B cell (primary cell): ENCODE measurements around the gene ANKRD10. TPM values are rescaled to one million over a fixed set of nuclear protein-coding genes. Genes with fewer than 3 reads are reported as not detected.

ENCODE experiments used
- ATAC-seq: fragments of 200-7000 bp; cut with Tn5 transposase; one replicate; pipeline ENCODE4 v1.10.0; 2021; ENCODE audit warnings: low read depth, mild to moderate bottlenecking, moderate number of reproducible peaks, moderate library complexity
- CTCF ChIA-PET: fragments of 350-600 bp; sonication (Branson Sonifier 250); formaldehyde crosslinking; loops from one replicate; lab custom pipeline; 2021; ENCODE audit warnings: antibody characterized with exemption, inconsistent platforms; lab: Charles Lee
- POLR2A ChIA-PET: fragments of 350-600 bp; sonication (Branson Sonifier 250); formaldehyde crosslinking; loops from one replicate; lab custom pipeline; 2021; ENCODE audit warnings: antibody characterized with exemption; lab: Charles Lee
- DNase-seq: peaks from one replicate; pipeline ENCODE4 v3.0.0; 2013
- H2AFZ ChIP-seq: 2 replicates; pipeline ENCODE4 v1.6.1; 2012; ENCODE audit warnings: mild to moderate bottlenecking, low read depth, low read length; ENCODE audit not compliant: insufficient read depth, poor library complexity, severe bottlenecking
- H3K27ac ChIP-seq, 2 donors: 1 replicate in 1 of 2; 2 replicates in 1 of 2; pipeline ENCODE4 v1.5.1; 2012 to 2013; ENCODE audit warnings: low read length in 2 of 2, mild to moderate bottlenecking in 2 of 2, moderate library complexity in 1 of 2
- H3K27me3 ChIP-seq, 4 experiments: fragments of 200-600 bp in 1 of 4; sonication (generic) in 1 of 4; replicated peaks in 1 of 4; 1 replicate in 2 of 4; 2 replicates in 2 of 4; pipeline versions ENCODE4 v1.6.1 to v1.7.0; 2013 to 2016; ENCODE audit warnings: low read length in 3 of 4, mild to moderate bottlenecking in 2 of 4, mixed read lengths in 1 of 4, moderate library complexity in 1 of 4; ENCODE audit not compliant: insufficient read depth in 4 of 4, control insufficient read depth in 3 of 4; ENCODE audit errors: control extremely low read depth in 1 of 4
- H3K36me3 ChIP-seq, 2 experiments: replicated peaks in 1 of 2; 1 replicate in 1 of 2; 2 replicates in 1 of 2; pipeline versions ENCODE4 v1.6.1 to v1.7.1; 2013; ENCODE audit warnings: low read length in 1 of 2; ENCODE audit not compliant: insufficient read depth in 2 of 2, control insufficient read depth in 1 of 2; ENCODE audit errors: control extremely low read depth in 1 of 2, extremely low read depth in 1 of 2
- H3K4me1 ChIP-seq, 2 donors: fragments of 200-600 bp in 1 of 2; sonication (generic) in 1 of 2; 1 replicate in 1 of 2; 2 replicates in 1 of 2; pipeline versions ENCODE4 v1.5.1 to v1.6.1; 2013 to 2017; ENCODE audit warnings: low read length in 2 of 2; ENCODE audit not compliant: control insufficient read depth in 2 of 2, insufficient read depth in 2 of 2
- H3K4me2 ChIP-seq: replicated peaks from 2 replicates; pipeline ENCODE3; 2012; ENCODE audit warnings: mild to moderate bottlenecking, low read depth, low read length; ENCODE audit not compliant: poor library complexity, severe bottlenecking
- H3K4me3 ChIP-seq, 5 experiments: fragments of 200-600 bp in 1 of 5; sonication (generic) in 1 of 5; 1 replicate in 3 of 5; 2 replicates in 2 of 5; pipeline versions ENCODE4 v1.5.1 to v1.7.0; 2011 to 2016; ENCODE audit warnings: low read length in 4 of 5, mild to moderate bottlenecking in 4 of 5, low read depth in 2 of 5, control low read depth in 1 of 5, moderate library complexity in 1 of 5; ENCODE audit not compliant: insufficient read depth in 1 of 5; ENCODE audit errors: control extremely low read depth in 1 of 5, extremely low read depth in 1 of 5
- H3K79me2 ChIP-seq: fragments of 200-600 bp; sonication (generic); one replicate; pipeline ENCODE4 v1.6.0; 2016; ENCODE audit warnings: low read length; ENCODE audit not compliant: control insufficient read depth, insufficient read depth
- H3K9ac ChIP-seq: fragments of 200-600 bp; sonication (generic); 2 replicates; pipeline ENCODE4 v1.6.1; 2017; ENCODE audit warnings: mild to moderate bottlenecking, low read length, moderate library complexity
- H3K9me3 ChIP-seq, 3 donors: one replicate each; pipeline versions ENCODE4 v1.6.1 to v1.7.1; 2013; ENCODE audit warnings: low read length in 2 of 3; ENCODE audit not compliant: control insufficient read depth in 2 of 3, insufficient read depth in 1 of 3; ENCODE audit errors: control extremely low read depth in 1 of 3
- H4K20me1 ChIP-seq: 2 replicates; pipeline ENCODE4 v1.6.0; 2012; ENCODE audit warnings: mild to moderate bottlenecking, low read length; ENCODE audit not compliant: insufficient read depth, control insufficient read depth, poor library complexity, severe bottlenecking
- H3K27ac Mint-ChIP-seq: one replicate; pipeline ENCODE4 v1.8.0; 2021; ENCODE audit warnings: mixed read lengths
- H3K27me3 Mint-ChIP-seq: one replicate; pipeline ENCODE4 v1.8.0; 2021; ENCODE audit warnings: mixed read lengths
- H3K4me1 Mint-ChIP-seq: one replicate; pipeline ENCODE4 v1.8.0; 2021; ENCODE audit warnings: mixed read lengths
- H3K4me3 Mint-ChIP-seq: one replicate; pipeline ENCODE4 v1.8.0; 2021; ENCODE audit warnings: mixed read lengths
- H3K9me3 Mint-ChIP-seq: one replicate; pipeline ENCODE4 v1.8.0; 2022; ENCODE audit warnings: mixed read lengths; ENCODE audit not compliant: insufficient read depth
- CTCF ChIP-seq: fragments of 200-600 bp; IDR thresholded peaks from one replicate; pipeline ENCODE4 v1.8.0; 2022; ENCODE audit warnings: antibody characterized with exemption, mild to moderate bottlenecking
- EZH2 ChIP-seq: IDR thresholded peaks from 2 replicates; pipeline ENCODE4 v1.6.1; 2012; ENCODE audit warnings: borderline replicate concordance, low read depth, mild to moderate bottlenecking, moderate library complexity, low read length; ENCODE audit not compliant: insufficient read depth, poor library complexity, severe bottlenecking
- WGBS: methylation state at CpG from one replicate; pipeline ENCODE4 v1.1.5; 2013; ENCODE audit warnings: missing lambda C conversion rate; ENCODE audit not compliant: insufficient coverage; 5-methylcytosine and 5-hydroxymethylcytosine counted together
- intact Hi-C: fragments of 100-400 bp; cut with micrococcal nuclease; formaldehyde crosslinking; loops from one replicate; pipeline ENCODE4 v1.10.0; 2022
- polyA plus RNA-seq: library from polyadenylated mRNA; depleted of rRNA; stranded (reverse); fragments of >200 nt; gene quantifications from 2 replicates; pipeline ENCODE4 v1.2.3, GENCODE V29; 2012
- total RNA-seq, 2 donors: library from RNA; stranded (reverse); fragments of 120-200 nt in 1 of 2; gene quantifications; 1 replicate in 1 of 2; 2 replicates in 1 of 2; pipeline versions ENCODE4 v1.2.3 to v1.2.4, GENCODE V29; 2013 to 2022

ANKRD10 gene
- total and polyA plus RNA-seq, 2 donors (not counting 1 experiment from before 2014, with no cell fraction given), result 142 to 256 TPM

GRCh38 chr13:110860983-110861382 lies 53.9 kb downstream of the ANKRD10 start:
- no peaks in the 10 kb centered on the region for H3K4me1 Mint-ChIP-seq
- no peak for TF ChIP-seq CTCF

GRCh38 chr13:110856942-110857835 lies 57.7 kb downstream of the ANKRD10 start:
- ChIA-PET POLR2A (no interaction called here), CTCF (no interaction called here)
- Histone ChIP-seq H3K9me3 (peaks cover 0 to 4% (median 2%) of the 10 kb centered on the region in 3 donors), H3K9ac (no peak overlapping the region), H3K79me2 (no peaks in the 10 kb centered on the region), H3K4me1 (no peaks in the 10 kb centered on the region), H3K4me2 (no peak overlapping the region), H3K36me3 (no peaks in the 10 kb centered on the region), H3K27ac (no peak overlapping the region), H4K20me1 (no peaks in the 10 kb centered on the region), H3K4me3 (no peak overlapping the region), H3K27me3 (peaks cover 0 to 2% (median 0%) of the 10 kb centered on the region in 4 experiments), H2AFZ (no peak overlapping the region)
- no peak overlapping the region for H3K4me3 Mint-ChIP-seq
- intact Hi-C loops, result no loop called here
- DNase-seq (no peak), ATAC-seq (no peak)
- H3K27me3 Mint-ChIP-seq, result peaks cover 3% of the 10 kb centered on the region
- TF ChIP-seq EZH2, result no peak
- no peak for TF ChIP-seq CTCF
- no peaks in the 10 kb centered on the region for H3K4me1 Mint-ChIP-seq
- WGBS, result 97% methylated on average over 3 of the region's 3 CpGs
- no peak overlapping the region for H3K27ac Mint-ChIP-seq
- H3K9me3 Mint-ChIP-seq, result peaks cover 3% of the 10 kb centered on the region

More at GRCh38 chr13:110860983-110861382, 53.9 kb downstream of the ANKRD10 start:
- Histone ChIP-seq H3K27me3 (no peaks in the 10 kb centered on the region), H2AFZ (no peak overlapping the region), H3K4me2 (no peak overlapping the region), H3K4me3 (no peak overlapping the region), H3K27ac (no peak overlapping the region), H3K9ac (no peak overlapping the region), H4K20me1 (no peaks in the 10 kb centered on the region), H3K9me3 (peaks cover 0 to 4% (median 2%) of the 10 kb centered on the region in 3 donors), H3K36me3 (no peaks in the 10 kb centered on the region), H3K79me2 (no peaks in the 10 kb centered on the region), H3K4me1 (no peaks in the 10 kb centered on the region)
- Mint-ChIP-seq H3K27ac (no peak overlapping the region), H3K9me3 (peaks cover 3% of the 10 kb centered on the region), H3K4me3 (no peak overlapping the region), H3K27me3 (peaks cover 29% of the 10 kb centered on the region)
- CTCF ChIA-PET, result no interaction called here
- intact Hi-C loops, result no loop called here
- ATAC-seq (no peak), DNase-seq (no peak)
- POLR2A ChIA-PET, result no interaction called here
